ENCODE data around the gene GALNT11.

DNA sequence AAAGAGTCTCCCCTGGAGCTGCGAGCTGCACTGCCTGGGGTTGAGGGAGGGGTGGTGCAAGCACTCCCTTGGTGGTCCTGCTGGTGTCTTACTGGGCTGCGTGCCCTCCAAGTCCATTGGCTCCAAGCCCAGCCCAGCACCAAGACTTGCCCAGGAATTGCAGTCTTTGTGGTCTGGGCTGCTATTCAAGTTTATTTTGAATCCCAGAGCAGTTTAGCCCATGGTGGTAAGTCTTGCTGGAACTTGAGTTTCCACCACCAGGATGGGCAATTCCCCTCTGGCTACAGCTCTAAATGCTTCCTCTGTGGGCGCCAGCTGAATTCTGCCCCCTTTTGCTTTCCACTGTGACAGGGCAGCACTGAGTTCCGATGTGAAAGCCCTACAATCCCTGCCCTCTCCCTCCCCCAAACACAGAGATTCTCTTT, 25.1 kb downstream of the GALNT11 start:
- TF ChIP-seq, protein P1, sequence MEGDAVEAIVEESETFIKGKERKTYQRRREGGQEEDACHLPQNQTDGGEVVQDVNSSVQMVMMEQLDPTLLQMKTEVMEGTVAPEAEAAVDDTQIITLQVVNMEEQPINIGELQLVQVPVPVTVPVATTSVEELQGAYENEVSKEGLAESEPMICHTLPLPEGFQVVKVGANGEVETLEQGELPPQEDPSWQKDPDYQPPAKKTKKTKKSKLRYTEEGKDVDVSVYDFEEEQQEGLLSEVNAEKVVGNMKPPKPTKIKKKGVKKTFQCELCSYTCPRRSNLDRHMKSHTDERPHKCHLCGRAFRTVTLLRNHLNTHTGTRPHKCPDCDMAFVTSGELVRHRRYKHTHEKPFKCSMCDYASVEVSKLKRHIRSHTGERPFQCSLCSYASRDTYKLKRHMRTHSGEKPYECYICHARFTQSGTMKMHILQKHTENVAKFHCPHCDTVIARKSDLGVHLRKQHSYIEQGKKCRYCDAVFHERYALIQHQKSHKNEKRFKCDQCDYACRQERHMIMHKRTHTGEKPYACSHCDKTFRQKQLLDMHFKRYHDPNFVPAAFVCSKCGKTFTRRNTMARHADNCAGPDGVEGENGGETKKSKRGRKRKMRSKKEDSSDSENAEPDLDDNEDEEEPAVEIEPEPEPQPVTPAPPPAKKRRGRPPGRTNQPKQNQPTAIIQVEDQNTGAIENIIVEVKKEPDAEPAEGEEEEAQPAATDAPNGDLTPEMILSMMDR (IDR thresholded peaks at IDR 0.05; ENCODE audit: low read length) = no peak
- no peak for TF ChIP-seq EZH2 (optimal IDR thresholded peaks at IDR 0.05; ENCODE audit: low read depth, low read length)
